ENCODE data around the gene NMRK1.

Gene NMRK1

DNA sequence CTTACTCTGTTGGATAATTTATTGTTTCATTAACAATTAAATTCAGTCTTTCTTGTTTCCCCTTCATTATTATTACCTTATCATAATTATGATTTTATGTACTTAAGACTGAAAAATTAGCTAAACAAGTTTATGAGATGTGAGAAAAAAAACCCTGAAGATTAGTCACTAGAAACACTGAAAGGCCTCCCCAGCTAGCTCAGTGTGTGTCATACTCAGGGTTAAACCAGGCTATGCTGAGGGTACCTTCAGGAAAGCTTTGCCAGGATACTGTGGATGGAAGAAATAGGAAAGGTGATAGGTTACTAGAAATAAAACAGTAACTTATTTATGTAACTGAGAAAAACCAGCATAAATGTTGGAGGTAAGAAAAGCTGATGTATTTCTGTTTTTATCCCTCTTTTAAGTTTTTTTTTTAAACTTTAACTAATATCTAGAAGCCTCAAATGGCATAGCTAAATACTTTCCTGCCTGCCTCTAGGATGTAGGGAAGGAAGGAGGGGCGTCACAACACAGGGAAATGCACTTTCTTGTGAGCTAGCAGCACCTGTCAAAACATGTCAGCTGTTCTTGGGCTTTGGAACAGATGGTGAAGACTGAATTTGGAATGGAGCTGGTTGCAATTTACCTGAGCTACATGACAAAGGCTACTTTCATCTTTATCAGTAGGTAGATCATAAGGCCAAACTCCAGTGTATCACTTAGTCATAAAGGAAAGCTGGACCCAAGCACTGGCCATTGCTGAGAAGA is 24.2 kb downstream of the NMRK1 start:
- DNase-seq (ENCODE audit: extremely low read depth in 1 of 2, low read depth in 1 of 2), result no peak

DNA sequence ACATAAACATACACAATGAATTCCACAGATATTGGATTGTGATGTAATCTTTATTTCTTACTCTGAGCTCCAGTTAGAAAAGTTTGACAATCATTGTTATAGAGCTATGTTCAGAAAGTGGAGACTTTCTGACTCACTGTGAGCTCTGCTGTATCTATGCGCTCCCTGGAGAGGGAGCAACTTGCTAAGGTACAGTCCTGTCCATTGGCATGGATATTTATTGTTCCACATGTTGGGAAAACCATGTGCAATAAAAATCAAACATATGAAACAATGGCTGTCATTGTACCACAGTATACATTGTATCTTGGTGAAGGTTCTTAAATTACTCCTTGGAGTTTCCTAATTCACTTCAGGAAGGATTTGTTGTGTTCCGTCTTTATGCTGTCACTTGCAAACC is 26.8 kb downstream of the NMRK1 start:
- no peak for DNase-seq (ENCODE audit: extremely low read depth in 1 of 2, low read depth in 1 of 2)

DNA sequence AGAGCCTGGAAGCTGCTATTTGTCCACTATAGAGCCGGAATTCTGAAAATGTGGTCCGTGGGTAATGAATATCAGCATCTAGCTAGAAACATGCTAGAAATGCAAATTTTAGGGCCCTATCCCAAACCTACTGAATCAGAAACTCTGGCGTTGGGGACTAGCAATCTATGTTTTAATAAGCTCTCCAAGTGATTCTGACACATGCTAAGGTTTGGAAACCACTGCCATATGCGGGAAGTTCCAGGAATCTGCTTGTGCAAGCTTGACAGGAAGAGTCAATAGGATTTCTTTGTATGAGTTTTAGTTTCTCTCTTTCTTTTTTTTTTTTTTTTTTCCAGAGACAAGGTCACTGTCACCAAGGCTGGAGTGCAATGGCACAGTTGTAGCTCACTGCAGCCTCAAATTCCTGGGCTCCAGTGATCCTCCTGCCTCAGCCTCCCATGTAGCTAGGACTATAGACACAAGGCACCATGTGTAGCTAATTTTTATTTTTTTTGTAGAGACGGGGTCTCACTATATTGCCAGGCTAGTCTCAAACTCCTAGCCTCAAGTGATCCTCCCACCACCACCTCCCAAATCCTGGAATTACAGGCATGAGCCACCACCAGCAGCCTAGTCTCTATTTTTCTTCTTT is 33.5 kb downstream of the NMRK1 start:
- no peak for DNase-seq (ENCODE audit: extremely low read depth in 1 of 2, low read depth in 1 of 2)

DNA sequence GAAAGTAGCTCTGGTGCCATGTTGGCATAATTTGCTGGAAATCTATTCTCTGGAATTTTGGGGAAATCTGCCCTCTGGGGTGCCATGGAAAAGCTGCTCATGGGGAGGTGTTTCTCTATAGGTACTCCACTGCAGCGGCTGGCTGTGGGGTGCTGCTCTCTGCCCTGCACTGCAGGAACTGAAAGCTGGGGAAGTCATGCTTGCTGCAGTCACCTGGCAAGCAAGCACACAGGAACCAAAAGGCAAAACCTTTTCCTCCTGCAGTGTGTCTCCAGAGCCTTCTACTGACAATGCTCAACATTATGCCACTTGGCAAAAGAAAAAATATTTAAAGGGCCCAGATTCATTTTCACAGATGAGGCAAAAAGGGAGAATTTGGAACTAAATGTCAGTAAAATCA is 34.1 kb downstream of the NMRK1 start:
- DNase-seq (ENCODE audit: extremely low read depth in 1 of 2, low read depth in 1 of 2), result no peak

GRCh38 chr9:75051285-75051684 is 36.7 kb downstream of the NMRK1 start:
- no peak for DNase-seq (ENCODE audit: extremely low read depth in 1 of 2, low read depth in 1 of 2)

DNA sequence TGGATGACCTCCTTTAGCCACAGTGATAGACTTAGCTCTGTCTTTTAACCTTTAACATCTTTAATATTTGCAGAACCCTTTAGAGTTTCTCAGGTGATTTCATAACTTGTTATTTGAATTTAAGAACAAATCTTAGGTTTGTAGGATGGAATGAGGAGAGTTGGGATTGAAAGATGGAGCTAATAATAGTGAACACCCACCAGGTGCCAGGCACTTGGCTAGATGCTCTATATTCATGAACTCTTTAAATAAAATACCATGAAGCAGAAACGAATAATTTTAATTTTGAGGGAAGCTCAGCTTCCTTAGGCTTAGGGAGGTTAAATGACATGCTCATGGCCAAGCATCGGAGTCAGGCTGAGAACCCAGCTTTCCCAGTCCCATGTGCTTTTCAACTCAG is 40.4 kb downstream of the NMRK1 start:
- DNase-seq (ENCODE audit: extremely low read depth in 1 of 2, low read depth in 1 of 2), result no peak

- DNase-seq (ENCODE audit: extremely low read depth in 1 of 2, low read depth in 1 of 2), result no peak
Measured at GRCh38 chr9:75046725-75047345, 41.1 kb downstream of the NMRK1 start.

DNA sequence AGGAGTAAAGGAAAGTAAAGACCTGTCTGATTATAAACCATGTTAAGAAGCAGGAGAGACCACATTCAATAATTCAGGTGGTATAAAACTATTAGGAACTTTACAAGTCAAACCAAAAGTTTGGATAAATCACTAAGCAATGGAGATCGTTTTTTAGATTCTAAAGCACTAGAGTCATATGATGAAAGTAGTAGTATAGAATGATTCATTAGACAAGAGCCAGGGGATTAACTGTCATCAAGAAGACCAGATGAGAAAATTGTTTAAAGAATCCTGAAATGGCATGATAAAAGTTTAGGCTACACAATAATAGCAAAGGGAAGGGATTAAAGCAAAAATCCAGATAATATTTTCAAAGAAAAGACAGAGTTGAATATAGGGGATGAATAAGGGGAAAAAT is 46.9 kb downstream of the NMRK1 start:
- no peak for DNase-seq (ENCODE audit: extremely low read depth in 1 of 2, low read depth in 1 of 2)

GRCh38 chr9:75039801-75040200 is 48.2 kb downstream of the NMRK1 start:
- no peak for DNase-seq (ENCODE audit: extremely low read depth in 1 of 2, low read depth in 1 of 2)

DNA sequence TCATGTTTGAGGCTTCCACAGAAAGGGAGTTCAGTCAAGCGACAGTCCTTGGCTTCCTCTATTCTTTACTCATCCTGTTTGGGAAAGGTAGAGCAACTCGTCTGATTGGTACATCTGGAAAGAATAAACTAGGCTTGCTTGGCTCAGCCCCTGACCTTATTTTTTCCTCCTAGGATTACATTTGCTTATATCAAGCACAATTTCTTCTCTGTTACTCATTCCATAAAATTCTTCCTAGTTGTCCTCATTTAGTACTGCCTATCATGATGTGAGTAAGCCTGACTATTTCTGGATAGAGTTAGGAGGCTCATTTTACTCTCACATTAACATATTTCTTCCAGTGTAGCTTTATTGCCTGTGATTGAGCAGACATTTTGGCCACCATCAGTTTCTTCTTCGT is 48.9 kb downstream of the NMRK1 start:
- DNase-seq (ENCODE audit: extremely low read depth in 1 of 2, low read depth in 1 of 2), result no peak

DNA sequence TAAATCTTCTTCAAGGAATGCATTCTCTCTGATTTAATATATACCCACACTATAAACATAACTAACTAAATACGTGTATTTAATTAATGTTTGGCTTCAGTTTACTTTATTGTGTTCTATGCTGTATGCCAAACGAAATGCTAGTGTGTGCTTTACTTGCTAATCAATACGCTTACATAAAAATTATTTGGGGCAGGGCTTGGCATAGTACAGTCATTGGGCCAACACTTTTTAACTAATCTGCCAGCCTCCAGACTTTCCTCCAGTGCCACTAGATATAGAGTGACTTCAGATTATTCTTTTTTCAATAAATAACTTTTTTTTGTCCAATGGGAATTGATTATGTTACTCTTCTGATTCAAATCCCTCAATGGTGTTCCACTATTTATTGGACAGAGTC is 51.2 kb downstream of the NMRK1 start:
- no peak for DNase-seq (ENCODE audit: extremely low read depth in 1 of 2, low read depth in 1 of 2)

DNA sequence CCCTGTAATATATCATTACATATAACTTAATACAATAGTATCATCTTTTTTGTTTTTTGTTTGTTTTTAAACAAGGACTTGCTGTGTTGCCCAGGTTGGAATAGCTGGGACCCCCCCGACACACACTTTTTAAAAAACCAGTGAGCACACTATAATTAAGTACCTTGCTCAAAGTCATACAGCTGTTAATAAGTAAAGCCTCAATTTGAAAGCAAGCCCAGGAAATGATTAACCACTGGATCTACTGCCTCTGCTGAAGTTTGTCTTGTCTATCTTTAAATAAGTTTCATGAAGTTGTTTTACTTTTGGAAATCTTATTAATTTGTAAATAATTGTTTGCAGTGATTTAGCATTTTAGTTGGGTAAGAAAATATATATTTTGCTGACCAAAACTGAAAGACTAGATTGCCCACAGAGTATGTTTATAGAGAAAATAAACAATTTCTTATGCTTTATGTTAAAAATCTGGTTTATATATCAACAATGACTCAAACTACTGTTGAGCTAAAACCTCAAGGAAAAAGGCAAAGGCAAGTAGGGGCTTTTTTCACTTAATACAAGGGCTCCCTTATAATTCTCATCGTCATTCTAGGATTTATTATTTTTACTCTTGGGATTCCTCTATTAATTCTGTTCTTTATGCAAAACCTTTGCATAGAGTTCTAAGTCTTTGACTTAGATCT is 54.0 kb downstream of the NMRK1 start:
- no peak for DNase-seq (ENCODE audit: extremely low read depth in 1 of 2, low read depth in 1 of 2)

DNA sequence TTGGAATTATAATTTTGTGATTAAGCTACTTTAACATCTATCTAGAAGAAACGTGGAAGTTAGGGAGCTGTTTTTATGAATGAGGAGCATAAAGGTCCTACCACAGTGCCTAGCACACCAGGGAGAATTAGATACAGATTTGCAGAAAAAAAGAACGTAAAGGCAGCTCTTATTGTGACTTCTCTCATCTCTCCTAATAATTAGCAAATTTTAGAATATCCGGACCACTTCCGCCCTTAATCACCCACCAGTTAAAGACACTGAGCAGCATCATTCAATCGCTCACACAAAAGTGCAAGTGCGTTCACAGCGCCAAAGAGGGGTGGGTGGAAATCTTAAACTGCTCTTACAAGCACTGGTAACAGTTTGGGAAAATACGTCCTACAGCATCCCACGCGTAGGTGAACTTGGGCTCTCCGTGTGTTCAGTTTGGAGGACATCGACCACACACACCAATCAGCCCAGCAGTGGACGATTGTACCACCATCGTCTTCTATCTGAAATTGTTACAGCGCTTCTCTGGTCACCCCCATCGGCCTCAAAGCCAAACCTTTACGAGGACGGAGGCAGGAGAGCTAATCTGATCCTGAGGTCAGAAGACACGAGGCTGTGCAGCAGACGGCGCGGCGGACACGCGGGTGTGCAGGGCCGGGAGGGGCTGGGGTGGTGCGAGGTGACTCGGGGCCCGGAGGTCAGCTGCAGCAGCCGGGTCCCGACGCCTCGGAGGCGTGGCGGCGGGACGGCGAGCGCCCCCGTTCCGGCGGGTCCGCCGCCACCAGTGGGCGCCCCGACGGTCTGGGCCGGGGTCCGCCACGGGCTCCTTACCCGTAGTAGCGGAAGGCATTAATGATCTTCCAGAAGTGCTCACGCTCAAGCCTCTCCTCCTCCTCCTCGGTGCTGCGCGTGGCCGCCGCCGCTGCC is 60.5 kb downstream of the NMRK1 start:
- DNase-seq (ENCODE audit: extremely low read depth in 1 of 2, low read depth in 1 of 2), result peak in 1 of 2 donors; percentile 1

- DNase-seq (ENCODE audit: extremely low read depth in 1 of 2, low read depth in 1 of 2), result no peak
Measured at GRCh38 chr9:75023846-75024245, 64.1 kb downstream of the NMRK1 start.

GRCh38 chr9:75019654-75020053 is 68.3 kb downstream of the NMRK1 start:
- no peak for DNase-seq (ENCODE audit: extremely low read depth in 1 of 2, low read depth in 1 of 2)

GRCh38 chr9:75019022-75019421 is 68.9 kb downstream of the NMRK1 start:
- no peak for DNase-seq (ENCODE audit: extremely low read depth in 1 of 2, low read depth in 1 of 2)

GRCh38 chr9:75017378-75017777 is 70.6 kb downstream of the NMRK1 start:
- DNase-seq (ENCODE audit: extremely low read depth in 1 of 2, low read depth in 1 of 2), result no peak

DNA sequence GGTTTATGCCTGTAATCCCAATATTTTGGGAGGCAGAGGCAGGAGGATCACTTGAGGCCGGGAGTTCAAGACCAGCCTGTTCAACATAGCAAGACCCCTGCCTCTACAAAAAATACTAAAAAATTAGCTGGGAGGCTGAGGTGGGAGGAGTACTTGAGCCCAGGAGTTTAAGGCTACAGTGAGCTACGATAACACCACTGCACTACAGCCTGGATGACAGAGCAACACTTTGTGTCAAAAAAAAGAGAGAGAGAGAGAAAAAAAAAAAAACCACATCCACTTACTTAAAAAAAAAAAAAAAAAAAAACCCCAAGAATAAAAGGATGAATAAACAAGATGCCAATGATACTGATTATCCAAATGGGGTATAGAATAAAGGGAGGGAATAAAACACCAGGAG is 74.2 kb downstream of the NMRK1 start:
- DNase-seq (ENCODE audit: extremely low read depth in 1 of 2, low read depth in 1 of 2), result no peak

Measured in activated CD8-positive, alpha-beta memory T cell treated with anti-CD3 and anti-CD28 coated beads for 1 hour (primary cell).